ENCODE measurements around the gene PRSS12.
"Not testable (repeated sequence)": the region's sequence is repeated elsewhere in the genome, so short reads cannot be mapped to it uniquely, and the experiment has no call there.

Gene PRSS12

GRCh38 chr4:118317691-118318090 is 35.1 kb downstream of the PRSS12 start:
- no peak for DNase-seq

- DNase-seq = no peak
Observed at GRCh38 chr4:118314221-118314620, 38.6 kb downstream of the PRSS12 start.

GRCh38 chr4:118313098-118313497 is 39.7 kb downstream of the PRSS12 start:
- DNase-seq = no peak

- no peak for DNase-seq
Observed at GRCh38 chr4:118308306-118309030, 44.3 kb downstream of the PRSS12 start.

GRCh38 chr4:118307643-118308042 is 45.2 kb downstream of the PRSS12 start:
- DNase-seq = no peak

- DNase-seq = not testable (repeated sequence)
Observed at GRCh38 chr4:118299619-118300018, 53.2 kb downstream of the PRSS12 start.

GRCh38 chr4:118296729-118297128 is 56.1 kb downstream of the PRSS12 start:
- DNase-seq = no peak

- no peak for DNase-seq
Observed at GRCh38 chr4:118290951-118291350, 61.9 kb downstream of the PRSS12 start.

GRCh38 chr4:118289794-118290193 is 63.0 kb downstream of the PRSS12 start:
- no peak for DNase-seq

GRCh38 chr4:118287711-118288451 is 64.9 kb downstream of the PRSS12 start:
- no peak for DNase-seq

- no peak for DNase-seq
Observed at GRCh38 chr4:118286685-118287084, 66.1 kb downstream of the PRSS12 start.

GRCh38 chr4:118285931-118286330 is 66.9 kb downstream of the PRSS12 start:
- no peak for DNase-seq

GRCh38 chr4:118284169-118284568 is 68.6 kb downstream of the PRSS12 start:
- no peak for DNase-seq

- no peak for DNase-seq
Observed at GRCh38 chr4:118282692-118283091, 70.1 kb downstream of the PRSS12 start.

- DNase-seq = no peak
Observed at GRCh38 chr4:118281611-118282442, 71.0 kb downstream of the PRSS12 start.

GRCh38 chr4:118280501-118281218 is 72.1 kb downstream of the PRSS12 start:
- peak; percentile 23 for DNase-seq

GRCh38 chr4:118279920-118280432 is 72.8 kb downstream of the PRSS12 start:
- no peak for DNase-seq

GRCh38 chr4:118279328-118279727 is 73.5 kb downstream of the PRSS12 start:
- no peak for DNase-seq

- peak; percentile 90 for DNase-seq
Observed at GRCh38 chr4:118278473-118279274, 74.1 kb downstream of the PRSS12 start.

GRCh38 chr4:118277243-118277642 is 75.6 kb downstream of the PRSS12 start:
- no peak for DNase-seq

GRCh38 chr4:118276580-118276979 is 76.2 kb downstream of the PRSS12 start:
- DNase-seq = no peak

- no peak for DNase-seq
Observed at GRCh38 chr4:118273642-118274041, 79.2 kb downstream of the PRSS12 start.
